ENCODE data around the gene BOC. TPM values are rescaled to one million over a fixed set of nuclear protein-coding genes. Genes with fewer than 3 reads are reported as not detected.

BOC gene
- total and polyA plus RNA-seq, 2 of the 13 experiments (the other 11 are each of a cell fraction or from before 2014, with no cell fraction given) = 0.04 TPM; not detected in 1

DNA sequence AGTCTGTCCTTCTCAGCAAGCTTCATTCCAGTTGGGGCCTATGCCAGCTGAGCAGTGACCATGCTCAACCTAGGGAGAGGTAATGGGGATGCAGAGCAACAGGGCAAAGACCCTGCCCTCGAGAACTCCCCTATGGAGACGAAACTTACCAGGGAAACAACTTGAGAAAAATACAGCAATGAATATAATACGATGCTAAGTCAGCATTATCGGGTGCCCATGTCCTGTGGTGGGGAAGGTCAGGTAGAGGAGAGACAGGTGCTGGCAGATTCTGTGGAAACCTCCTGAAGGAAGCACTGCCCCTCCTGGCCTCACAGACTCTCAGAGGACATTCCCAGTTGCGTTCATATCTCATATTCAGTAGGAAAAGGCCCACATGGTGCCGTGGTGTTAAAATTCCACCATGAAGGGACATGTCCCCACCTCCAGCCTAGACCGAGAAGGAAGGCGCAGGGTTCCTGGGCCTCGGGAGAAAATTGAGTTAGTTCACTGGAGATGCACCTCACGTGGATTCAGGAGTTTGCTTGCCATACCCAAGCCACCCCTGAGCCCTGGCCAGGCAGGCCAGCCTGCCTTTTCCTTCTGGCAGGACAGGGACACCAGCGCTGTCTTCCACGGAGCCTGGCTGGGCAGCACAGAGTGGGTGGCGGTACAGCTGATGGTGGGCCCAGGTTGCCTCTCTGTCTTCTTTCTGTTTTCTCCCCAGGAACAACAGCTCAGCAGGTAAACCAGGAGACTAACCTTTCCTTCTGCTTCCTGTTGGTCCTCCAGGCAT, 62.4 kb downstream of the BOC start:
- 21% methylated on average over 9 of the region's 13 CpGs for WGBS (ENCODE audit: low lambda C conversion rate)
- Histone ChIP-seq H3K4me1 (ENCODE audit: insufficient read depth, low read length) (peaks cover 25% of the 10 kb centered on the region), H3K9me3 (ENCODE audit: low read length) (no peaks in the 10 kb centered on the region), H3K27ac (ENCODE audit: extremely low read length, insufficient read depth, low read length) (no peak overlapping the region), H3K79me2 (ENCODE audit: insufficient read depth, low read length) (no peaks in the 10 kb centered on the region), H4K20me1 (ENCODE audit: insufficient read depth, low read length) (no peaks in the 10 kb centered on the region), H2AFZ (ENCODE audit: low read length) (no peak overlapping the region), H3K4me2 (ENCODE audit: low read depth, low read length) (no peak overlapping the region), H3K9ac (ENCODE audit: insufficient read depth, low read depth, low read length) (no peak overlapping the region), H3K27me3 (ENCODE audit: control insufficient read depth in 1 of 2, insufficient read depth in 2 of 2, low read length in 2 of 2) (peaks cover 8 to 43% of the 10 kb centered on the region in 2 experiments; a peak in 4 of 5 replicates), H3K36me3 (replicated peaks in 1 of 2; ENCODE audit: control insufficient read depth in 1 of 2, insufficient read depth in 2 of 2, low read length in 2 of 2) (no peaks in the 10 kb centered on the region), H3K4me3 (replicated peaks in 1 of 3; ENCODE audit: insufficient read depth in 1 of 3, low read depth in 2 of 3, low read length in 3 of 3) (no peak overlapping the region)
- POLR2A ChIA-PET = no interaction called here
- in situ Hi-C loops (cut with HindIII; ENCODE audit: extremely low pct_ligation_motif_present, low pct_unique_long_range_greater_than_20kb) = no loop called here
- TF ChIP-seq MAFK (conservative IDR thresholded peaks at IDR 0.05 in 1 of 2, IDR thresholded peaks at IDR 0.05 in 1 of 2; ENCODE audit: low read length in 2 of 2) (peak; percentile 80 to 82), ESRRA (CRISPR knock-in tag; IDR thresholded peaks at IDR 0.05; ENCODE audit: low read depth) (no peak), MAFF (IDR thresholded peaks at IDR 0.05; ENCODE audit: low read depth, low read length) (peak; percentile 74), PRPF4 (IDR thresholded peaks at IDR 0.05; ENCODE audit: low read depth, low read length, poor library complexity, severe bottlenecking) (no peak), KLF11 (CRISPR knock-in tag; IDR thresholded peaks at IDR 0.05) (no peak)
- ATAC-seq (no peak), FAIRE-seq (no peak), DNase-seq (ENCODE audit: low spot score) (no peak)
- BruUV-seq (replicated peaks) = no TSS peak
- CTCF ChIA-PET (ENCODE audit: low intra/inter-chr PET ratio, low total read pairs) = no interaction called here
- intact Hi-C loops (cut with micrococcal nuclease; ENCODE audit: unreplicated experiment) = no loop called here

GRCh38 chr3:113274425-113275257, 63.3 kb downstream of the BOC start:
- Histone ChIP-seq H3K4me1 (ENCODE audit: insufficient read depth, low read length) (peaks cover 25% of the 10 kb centered on the region), H3K27me3 (ENCODE audit: control insufficient read depth in 1 of 2, insufficient read depth in 2 of 2, low read length in 2 of 2) (peaks cover 7 to 41% of the 10 kb centered on the region in 2 experiments; a peak in 4 of 5 replicates), H2AFZ (ENCODE audit: low read length) (no peak overlapping the region), H3K9me3 (ENCODE audit: low read length) (no peaks in the 10 kb centered on the region), H3K4me2 (ENCODE audit: low read depth, low read length) (no peak overlapping the region), H4K20me1 (ENCODE audit: insufficient read depth, low read length) (no peaks in the 10 kb centered on the region), H3K36me3 (replicated peaks in 1 of 2; ENCODE audit: control insufficient read depth in 1 of 2, insufficient read depth in 2 of 2, low read length in 2 of 2) (no peaks in the 10 kb centered on the region), H3K79me2 (ENCODE audit: insufficient read depth, low read length) (no peaks in the 10 kb centered on the region), H3K9ac (ENCODE audit: insufficient read depth, low read depth, low read length) (no peak overlapping the region), H3K27ac (ENCODE audit: extremely low read length, insufficient read depth, low read length) (no peak overlapping the region), H3K4me3 (replicated peaks in 1 of 3; ENCODE audit: insufficient read depth in 1 of 3, low read depth in 2 of 3, low read length in 3 of 3) (no peak overlapping the region)
- POLR2A ChIA-PET = no interaction called here
- no TSS peak for BruUV-seq (replicated peaks)
- DNase-seq (ENCODE audit: low spot score) (no peak), FAIRE-seq (no peak), ATAC-seq (no peak)
- intact Hi-C loops (cut with micrococcal nuclease; ENCODE audit: unreplicated experiment) (no loop called here), in situ Hi-C loops (cut with HindIII; ENCODE audit: extremely low pct_ligation_motif_present, low pct_unique_long_range_greater_than_20kb) (no loop called here)
- no peak for TF ChIP-seq ZNF138 (CRISPR knock-in tag; IDR thresholded peaks at IDR 0.05; ENCODE audit: low read depth)
- TF ChIP-seq SALL1 (CRISPR knock-in tag; IDR thresholded peaks at IDR 0.05) = no peak
- TF ChIP-seq ZNF280B (CRISPR knock-in tag; IDR thresholded peaks at IDR 0.05; ENCODE audit: borderline replicate concordance) = no peak
- TF ChIP-seq KMT2A (CRISPR knock-in tag; IDR thresholded peaks at IDR 0.05) = no peak
- TF ChIP-seq, protein P1, sequence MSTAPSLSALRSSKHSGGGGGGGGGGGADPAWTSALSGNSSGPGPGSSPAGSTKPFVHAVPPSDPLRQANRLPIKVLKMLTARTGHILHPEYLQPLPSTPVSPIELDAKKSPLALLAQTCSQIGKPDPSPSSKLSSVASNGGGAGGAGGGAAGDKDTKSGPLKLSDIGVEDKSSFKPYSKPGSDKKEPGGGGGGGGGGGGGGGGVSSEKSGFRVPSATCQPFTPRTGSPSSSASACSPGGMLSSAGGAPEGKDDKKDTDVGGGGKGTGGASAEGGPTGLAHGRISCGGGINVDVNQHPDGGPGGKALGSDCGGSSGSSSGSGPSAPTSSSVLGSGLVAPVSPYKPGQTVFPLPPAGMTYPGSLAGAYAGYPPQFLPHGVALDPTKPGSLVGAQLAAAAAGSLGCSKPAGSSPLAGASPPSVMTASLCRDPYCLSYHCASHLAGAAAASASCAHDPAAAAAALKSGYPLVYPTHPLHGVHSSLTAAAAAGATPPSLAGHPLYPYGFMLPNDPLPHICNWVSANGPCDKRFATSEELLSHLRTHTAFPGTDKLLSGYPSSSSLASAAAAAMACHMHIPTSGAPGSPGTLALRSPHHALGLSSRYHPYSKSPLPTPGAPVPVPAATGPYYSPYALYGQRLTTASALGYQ (CRISPR knock-in tag; IDR thresholded peaks at IDR 0.05) = no peak
- TF ChIP-seq ZNF18 (CRISPR knock-in tag; IDR thresholded peaks at IDR 0.05; ENCODE audit: insufficient replicate concordance) = no peak
- 33% methylated on average over 8 of the region's 20 CpGs for WGBS (ENCODE audit: low lambda C conversion rate)
- CTCF ChIA-PET (ENCODE audit: low intra/inter-chr PET ratio, low total read pairs) = no interaction called here

Measured in HepG2 (cell line).